ENCODE results near the gene FHIT.

GRCh38 chr3:60392501-60392900, 858.8 kb downstream of the FHIT start:
- TF ChIP-seq, protein P1, sequence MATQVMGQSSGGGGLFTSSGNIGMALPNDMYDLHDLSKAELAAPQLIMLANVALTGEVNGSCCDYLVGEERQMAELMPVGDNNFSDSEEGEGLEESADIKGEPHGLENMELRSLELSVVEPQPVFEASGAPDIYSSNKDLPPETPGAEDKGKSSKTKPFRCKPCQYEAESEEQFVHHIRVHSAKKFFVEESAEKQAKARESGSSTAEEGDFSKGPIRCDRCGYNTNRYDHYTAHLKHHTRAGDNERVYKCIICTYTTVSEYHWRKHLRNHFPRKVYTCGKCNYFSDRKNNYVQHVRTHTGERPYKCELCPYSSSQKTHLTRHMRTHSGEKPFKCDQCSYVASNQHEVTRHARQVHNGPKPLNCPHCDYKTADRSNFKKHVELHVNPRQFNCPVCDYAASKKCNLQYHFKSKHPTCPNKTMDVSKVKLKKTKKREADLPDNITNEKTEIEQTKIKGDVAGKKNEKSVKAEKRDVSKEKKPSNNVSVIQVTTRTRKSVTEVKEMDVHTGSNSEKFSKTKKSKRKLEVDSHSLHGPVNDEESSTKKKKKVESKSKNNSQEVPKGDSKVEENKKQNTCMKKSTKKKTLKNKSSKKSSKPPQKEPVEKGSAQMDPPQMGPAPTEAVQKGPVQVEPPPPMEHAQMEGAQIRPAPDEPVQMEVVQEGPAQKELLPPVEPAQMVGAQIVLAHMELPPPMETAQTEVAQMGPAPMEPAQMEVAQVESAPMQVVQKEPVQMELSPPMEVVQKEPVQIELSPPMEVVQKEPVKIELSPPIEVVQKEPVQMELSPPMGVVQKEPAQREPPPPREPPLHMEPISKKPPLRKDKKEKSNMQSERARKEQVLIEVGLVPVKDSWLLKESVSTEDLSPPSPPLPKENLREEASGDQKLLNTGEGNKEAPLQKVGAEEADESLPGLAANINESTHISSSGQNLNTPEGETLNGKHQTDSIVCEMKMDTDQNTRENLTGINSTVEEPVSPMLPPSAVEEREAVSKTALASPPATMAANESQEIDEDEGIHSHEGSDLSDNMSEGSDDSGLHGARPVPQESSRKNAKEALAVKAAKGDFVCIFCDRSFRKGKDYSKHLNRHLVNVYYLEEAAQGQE (IDR thresholded peaks at IDR 0.05; ENCODE audit: low read depth, low read length) = no peak
- TF ChIP-seq, protein P2, sequence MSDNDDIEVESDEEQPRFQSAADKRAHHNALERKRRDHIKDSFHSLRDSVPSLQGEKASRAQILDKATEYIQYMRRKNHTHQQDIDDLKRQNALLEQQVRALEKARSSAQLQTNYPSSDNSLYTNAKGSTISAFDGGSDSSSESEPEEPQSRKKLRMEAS (IDR thresholded peaks at IDR 0.05; ENCODE audit: low read depth) = no peak
- no peak for TF ChIP-seq POLR2AphosphoS5 (IDR thresholded peaks at IDR 0.05; ENCODE audit: low read depth, low read length)
- TF ChIP-seq EP300 (IDR thresholded peaks at IDR 0.05; ENCODE audit: borderline replicate concordance in 1 of 2, low read depth in 1 of 2, low read length in 1 of 2) = no peak
- no peak for TF ChIP-seq GABPA (IDR thresholded peaks at IDR 0.05; ENCODE audit: low read depth)
